Endothelial cell of umbilical vein (primary cell): ENCODE data around the gene CCDC61. TPM values are rescaled to one million over a fixed set of nuclear protein-coding genes. Genes with fewer than 3 reads are reported as not detected.

Experiments used
- BruUV-seq: library from RNA; stranded (reverse); fragments of 400-500 nt; replicated peaks from 2 replicates; lab custom pipeline; 2021; lab: Mats Ljungman, UMichigan
- CTCF ChIA-PET: fragments of 300-600, 350-600 bp; sonication (Branson Sonifier 250); formaldehyde crosslinking; loops from one replicate; lab custom pipeline; 2021; ENCODE audit warnings: antibody characterized with exemption, inconsistent platforms; lab: Charles Lee
- POLR2A ChIA-PET: fragments of 300-600, 350-600 bp; sonication (Branson Sonifier 250); formaldehyde crosslinking; loops from one replicate; lab custom pipeline; 2021; ENCODE audit warnings: antibody characterized with exemption, inconsistent platforms; lab: Charles Lee
- DNase-seq: peaks from one replicate; pipeline ENCODE4 v3.0.0-alpha.2; 2011; ENCODE audit warnings: low read depth, low spot score
- FAIRE-seq: peaks from 2 replicates; lab custom pipeline; 2011; peaks lifted over from hg19 to GRCh38; lab: Jason Lieb, UNC
- H2AFZ ChIP-seq: 2 replicates; pipeline ENCODE4 v1.6.0; 2012; ENCODE audit warnings: low read depth, low read length, control low read depth, inconsistent platforms
- H3K27ac ChIP-seq: 2 replicates; pipeline ENCODE4 v1.5.1; 2011; ENCODE audit warnings: low read depth, mild to moderate bottlenecking, control low read depth, low read length, moderate library complexity; ENCODE audit not compliant: insufficient read depth
- H3K27me3 ChIP-seq, 2 experiments: 2 replicates each; pipeline versions ENCODE4 v1.6.0 to v1.6.1; 2011; ENCODE audit warnings: low read length in 2 of 2, mixed read lengths in 1 of 2; ENCODE audit not compliant: control insufficient read depth in 2 of 2, insufficient read depth in 2 of 2
- H3K36me3 ChIP-seq, 2 experiments: 2 replicates in 1 of 2; 3 replicates in 1 of 2; pipeline ENCODE4 v1.5.1; 2011; ENCODE audit warnings: low read length in 2 of 2, mild to moderate bottlenecking in 1 of 2, moderate library complexity in 1 of 2; ENCODE audit not compliant: control insufficient read depth in 2 of 2, insufficient read depth in 2 of 2; ENCODE audit errors: extremely low read depth in 1 of 2
- H3K4me1 ChIP-seq: 3 replicates; pipeline ENCODE4 v1.5.1; 2011; ENCODE audit warnings: mild to moderate bottlenecking, low read length; ENCODE audit not compliant: control insufficient read depth, insufficient read depth; ENCODE audit errors: extremely low read depth
- H3K4me2 ChIP-seq: 2 replicates; pipeline ENCODE4 v1.6.1; 2011; ENCODE audit warnings: low read length, control low read depth, mixed read lengths; ENCODE audit not compliant: insufficient read depth
- H3K4me3 ChIP-seq, 3 experiments: fragments of 200-600 bp in 1 of 3; sonication (generic), shearing (Covaris generic) in 1 of 3; replicated peaks in 1 of 3; 2 replicates each; pipeline ENCODE4 v1.5.1; 2011 to 2016; ENCODE audit warnings: control low read depth in 3 of 3, low read length in 3 of 3, mild to moderate bottlenecking in 2 of 3, inconsistent platforms in 1 of 3, low read depth in 1 of 3, moderate library complexity in 1 of 3; ENCODE audit not compliant: insufficient read depth in 1 of 3
- H3K79me2 ChIP-seq: 2 replicates; pipeline ENCODE4 v1.6.0; 2012; ENCODE audit warnings: low read length, inconsistent platforms; ENCODE audit not compliant: control insufficient read depth, insufficient read depth
- H3K9ac ChIP-seq: replicated peaks from 2 replicates; pipeline ENCODE3; 2011; ENCODE audit warnings: low read length, control low read depth; ENCODE audit not compliant: insufficient read depth; ENCODE audit errors: extremely low read depth
- H3K9me1 ChIP-seq: replicated peaks from 3 replicates; pipeline ENCODE4 v1.6.0; 2011; ENCODE audit warnings: mild to moderate bottlenecking, low read length; ENCODE audit not compliant: control insufficient read depth, insufficient read depth; ENCODE audit errors: extremely low read depth
- H3K9me3 ChIP-seq: replicated peaks from 2 replicates; pipeline ENCODE4 v1.5.1; 2012; ENCODE audit warnings: low read length, inconsistent platforms; ENCODE audit not compliant: control insufficient read depth, insufficient read depth
- H4K20me1 ChIP-seq: replicated peaks from 2 replicates; pipeline ENCODE3; 2011; ENCODE audit warnings: mild to moderate bottlenecking, low read length; ENCODE audit not compliant: control insufficient read depth, insufficient read depth; ENCODE audit errors: extremely low read depth
- FOS ChIP-seq: IDR thresholded peaks from 2 replicates; pipeline ENCODE4 v1.6.1; 2011; ENCODE audit warnings: mild to moderate bottlenecking, low read length, moderate library complexity, borderline replicate concordance; ENCODE audit not compliant: insufficient read depth
- GATA2 ChIP-seq: IDR thresholded peaks from 2 replicates; pipeline ENCODE4 v1.7.0; 2011; ENCODE audit warnings: low read depth, mild to moderate bottlenecking, moderate library complexity, mixed read lengths, low read length; ENCODE audit not compliant: insufficient read length, insufficient read depth
- JUN ChIP-seq: IDR thresholded peaks from 2 replicates; pipeline ENCODE4 v1.6.1; 2011; ENCODE audit warnings: borderline replicate concordance, low read depth; ENCODE audit not compliant: insufficient read length, insufficient read depth
- MAX ChIP-seq: IDR thresholded peaks from 2 replicates; pipeline ENCODE4 v1.6.1; 2011; ENCODE audit not compliant: insufficient read depth, insufficient read length
- MYC ChIP-seq: IDR thresholded peaks from one replicate; pipeline ENCODE4 v1.6.1; 2011; ENCODE audit warnings: mild to moderate bottlenecking, low read depth, low read length
- POLR2A ChIP-seq: IDR thresholded peaks from 2 replicates; pipeline ENCODE4 v1.6.1; 2012; ENCODE audit warnings: low read depth, mild to moderate bottlenecking, control low read depth, low read length
- POLR2AphosphoS5 ChIP-seq: IDR thresholded peaks from 2 replicates; pipeline ENCODE4 v1.6.1; 2012; ENCODE audit warnings: low read depth, mild to moderate bottlenecking, control low read depth, low read length, moderate library complexity; ENCODE audit not compliant: insufficient read depth
- dilution Hi-C: fragments of 300-500 bp; cut with MboI; formaldehyde crosslinking; loops from one replicate; pipeline ENCODE4 v1.15.0; 2019; ENCODE audit warnings: low sequenced_read_pairs; ENCODE audit not compliant: extremely low pct_ligation_motif_present
- intact Hi-C: fragments of 100-400 bp; cut with micrococcal nuclease; formaldehyde crosslinking; loops from one replicate; pipeline ENCODE4 v1.10.0; 2022
- polyA plus RNA-seq, 4 experiments: library from polyadenylated mRNA; depleted of rRNA in 3 of 4; stranded (reverse) in 3 of 4; unstranded in 1 of 4; fragments of >200 nt; gene quantifications; 2 replicates each; pipeline versions ENCODE4 v1.2.1 to v1.2.3, GENCODE V29; 2011 to 2012; ENCODE audit warnings: missing spikeins in 1 of 4
- total RNA-seq: library from RNA; stranded (reverse); gene quantifications from 2 replicates; pipeline ENCODE4 v1.2.3, GENCODE V29; 2021
- TF ChIP-seq, protein P1 (sequence below), 2 donors: IDR thresholded peaks; 1 replicate in 1 of 2; 2 replicates in 1 of 2; pipeline ENCODE4 v1.5.1; 2011; ENCODE audit warnings: low read length in 2 of 2, mild to moderate bottlenecking in 2 of 2, moderate library complexity in 2 of 2, control low read depth in 1 of 2, inconsistent platforms in 1 of 2, low read depth in 1 of 2; ENCODE audit not compliant: insufficient read depth in 1 of 2; ENCODE audit errors: extremely low read depth in 1 of 2

Gene CCDC61
- total and polyA plus RNA-seq, 2 donors (not counting 3 experiments of a cell fraction or from before 2014, with no cell fraction given), result 10.3 to 20.1 TPM

GRCh38 chr19:45954156-45954555 lies 41.1 kb upstream of the CCDC61 start:
- no peaks in the 10 kb centered on the region for H3K9me1 ChIP-seq
- intact Hi-C loops (no loop called here), dilution Hi-C loops (no loop called here)
- H3K4me1 ChIP-seq, result peaks cover 36% of the 10 kb centered on the region
- FAIRE-seq (no peak), DNase-seq (no peak)
- H3K4me3 ChIP-seq, result no peak overlapping the region
- POLR2A ChIA-PET, result no interaction called here
- H3K79me2 ChIP-seq, result no peaks in the 10 kb centered on the region
- CTCF ChIA-PET, result interaction anchor here (1.2 to 1.5 kb wide), 3 partner anchors 16 to 137 kb away, joined by 3 to 4 read pairs (median 3); partner anchors contain the start of gene CCDC61
- H3K27me3 ChIP-seq, result no peaks in the 10 kb centered on the region
- no peaks in the 10 kb centered on the region for H3K9me3 ChIP-seq
- TF ChIP-seq MYC (no peak), JUN (no peak), POLR2AphosphoS5 (no peak), POLR2A (no peak), MAX (no peak), FOS (no peak), GATA2 (no peak)
- TF ChIP-seq, protein P1, sequence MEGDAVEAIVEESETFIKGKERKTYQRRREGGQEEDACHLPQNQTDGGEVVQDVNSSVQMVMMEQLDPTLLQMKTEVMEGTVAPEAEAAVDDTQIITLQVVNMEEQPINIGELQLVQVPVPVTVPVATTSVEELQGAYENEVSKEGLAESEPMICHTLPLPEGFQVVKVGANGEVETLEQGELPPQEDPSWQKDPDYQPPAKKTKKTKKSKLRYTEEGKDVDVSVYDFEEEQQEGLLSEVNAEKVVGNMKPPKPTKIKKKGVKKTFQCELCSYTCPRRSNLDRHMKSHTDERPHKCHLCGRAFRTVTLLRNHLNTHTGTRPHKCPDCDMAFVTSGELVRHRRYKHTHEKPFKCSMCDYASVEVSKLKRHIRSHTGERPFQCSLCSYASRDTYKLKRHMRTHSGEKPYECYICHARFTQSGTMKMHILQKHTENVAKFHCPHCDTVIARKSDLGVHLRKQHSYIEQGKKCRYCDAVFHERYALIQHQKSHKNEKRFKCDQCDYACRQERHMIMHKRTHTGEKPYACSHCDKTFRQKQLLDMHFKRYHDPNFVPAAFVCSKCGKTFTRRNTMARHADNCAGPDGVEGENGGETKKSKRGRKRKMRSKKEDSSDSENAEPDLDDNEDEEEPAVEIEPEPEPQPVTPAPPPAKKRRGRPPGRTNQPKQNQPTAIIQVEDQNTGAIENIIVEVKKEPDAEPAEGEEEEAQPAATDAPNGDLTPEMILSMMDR (IDR thresholded peaks at IDR 0.05; ENCODE audit: extremely low read depth in 1 of 2, insufficient read depth in 1 of 2, low read depth in 1 of 2, low read length in 2 of 2), result no peak
- peaks cover 0 to 19% of the 10 kb centered on the region in 2 experiments for H3K36me3 ChIP-seq
- BruUV-seq, result no TSS peak
- no peak overlapping the region for H2AFZ ChIP-seq
- no peaks in the 10 kb centered on the region for H4K20me1 ChIP-seq
- no peak overlapping the region for H3K27ac ChIP-seq
- H3K4me2 ChIP-seq, result no peak overlapping the region
- no peak overlapping the region for H3K9ac ChIP-seq
